SK-N-SH (cell line): ENCODE results near the gene TSPAN4. TPM values are rescaled to one million over a fixed set of nuclear protein-coding genes. Genes with fewer than 3 reads are reported as not detected.

Experiments
- CTCF ChIA-PET: fragments of 300-600, 350-600 bp; formaldehyde crosslinking; extraction: SDS; loops from one replicate; lab custom pipeline; 2021; lab: Yijun Ruan, JAX
- POLR2A ChIA-PET: fragments of 350-600 bp; sonication (Branson Sonifier 250); formaldehyde crosslinking; extraction: SDS; loops from one replicate; lab custom pipeline; 2020; ENCODE audit warnings: antibody characterized with exemption, inconsistent platforms; lab: Yijun Ruan, JAX
- DNase-seq: peaks from one replicate; pipeline ENCODE4 v3.0.0; 2012
- H2AFZ ChIP-seq: fragments of 200-600 bp; sonication (generic); 2 replicates; pipeline ENCODE4 v1.8.1; 2016; ENCODE audit warnings: antibody characterized with exemption, mild to moderate bottlenecking, low read depth
- H3F3A ChIP-seq: fragments of 200-600 bp; sonication (generic); replicated peaks from 2 replicates; pipeline ENCODE3; 2016; ENCODE audit warnings: antibody characterized with exemption, mild to moderate bottlenecking; ENCODE audit not compliant: insufficient read depth
- H3K27ac ChIP-seq, 2 experiments: fragments of 200-500 bp in 1 of 2; fragments of 200-600 bp in 1 of 2; sonication (Bioruptor generic) in 1 of 2; sonication (generic), shearing (Covaris generic) in 1 of 2; 2 replicates each; pipeline versions ENCODE4 v1.5.1 to v1.6.1; 2014 to 2016; ENCODE audit warnings: low read depth in 2 of 2, inconsistent platforms in 1 of 2, low read length in 1 of 2, mild to moderate bottlenecking in 1 of 2, mixed read lengths in 1 of 2
- H3K27me3 ChIP-seq: fragments of 200-600 bp; sonication (generic), shearing (Covaris generic); 2 replicates; pipeline ENCODE4 v1.6.1; 2016; ENCODE audit warnings: mixed run types; ENCODE audit not compliant: insufficient read depth
- H3K36me3 ChIP-seq, 2 experiments: fragments of 200-500 bp in 1 of 2; fragments of 200-600 bp in 1 of 2; sonication (Bioruptor generic) in 1 of 2; sonication (generic) in 1 of 2; replicated peaks in 1 of 2; 2 replicates each; pipeline versions ENCODE3 to v1.5.1; 2014 to 2016; ENCODE audit warnings: low read length in 1 of 2, mild to moderate bottlenecking in 1 of 2; ENCODE audit not compliant: insufficient read depth in 2 of 2, control insufficient read depth in 1 of 2
- H3K4me1 ChIP-seq, 2 experiments: fragments of 200-500 bp in 1 of 2; fragments of 200-600 bp in 1 of 2; sonication (Bioruptor generic) in 1 of 2; sonication (generic), shearing (Covaris generic) in 1 of 2; 2 replicates each; pipeline versions ENCODE4 v1.5.1 to v1.6.1; 2014 to 2016; ENCODE audit warnings: low read depth in 1 of 2, low read length in 1 of 2, mixed run types in 1 of 2; ENCODE audit not compliant: insufficient read depth in 2 of 2, control insufficient read depth in 1 of 2
- H3K4me2 ChIP-seq: fragments of 200-600 bp; sonication (generic), shearing (Covaris generic); 2 replicates; pipeline ENCODE4 v1.6.1; 2017; ENCODE audit warnings: mixed run types
- H3K4me3 ChIP-seq, 2 experiments: fragments of 200-500 bp in 1 of 2; fragments of 200-600 bp in 1 of 2; sonication (Bioruptor generic) in 1 of 2; sonication (generic), shearing (Covaris generic) in 1 of 2; 2 replicates each; pipeline versions ENCODE4 v1.5.1 to v1.8.1; 2014 to 2016; ENCODE audit warnings: low read depth in 2 of 2, inconsistent platforms in 1 of 2, low read length in 1 of 2, mild to moderate bottlenecking in 1 of 2, mixed read lengths in 1 of 2, moderate library complexity in 1 of 2
- H3K79me2 ChIP-seq: fragments of 200-600 bp; sonication (generic); 2 replicates; pipeline ENCODE4 v1.8.1; 2017; ENCODE audit warnings: mild to moderate bottlenecking; ENCODE audit not compliant: insufficient read depth
- H3K9ac ChIP-seq: fragments of 200-600 bp; sonication (generic); 2 replicates; pipeline ENCODE4 v1.6.1; 2017; ENCODE audit warnings: mixed run types
- H3K9me2 ChIP-seq: fragments of 200-600 bp; sonication (generic); 2 replicates; pipeline ENCODE4 v1.6.1; 2017; ENCODE audit warnings: mixed run types
- H3K9me3 ChIP-seq: fragments of 200-600 bp; sonication (generic); 2 replicates; pipeline ENCODE4 v1.6.1; 2017; ENCODE audit warnings: mixed run types, mild to moderate bottlenecking, moderate library complexity
- H4K20me1 ChIP-seq: fragments of 200-600 bp; sonication (generic); 2 replicates; pipeline ENCODE4 v1.6.1; 2017; ENCODE audit warnings: mild to moderate bottlenecking, mixed run types; ENCODE audit not compliant: insufficient read depth
- ELF1 ChIP-seq: IDR thresholded peaks from 2 replicates; pipeline ENCODE4 v1.4.0; 2012
- EP300 ChIP-seq, 2 experiments: IDR thresholded peaks; 2 replicates each; pipeline versions ENCODE4 v1.4.0 to v1.6.1; 2012; ENCODE audit warnings: borderline replicate concordance in 1 of 2, low read depth in 1 of 2, low read length in 1 of 2
- EZH2phosphoT487 ChIP-seq: fragments of 200-600 bp; sonication (generic); IDR thresholded peaks from 2 replicates; pipeline ENCODE4 v1.6.1; 2017; ENCODE audit warnings: low read depth, mixed run types, mild to moderate bottlenecking, antibody characterized with exemption, moderate library complexity, borderline replicate concordance
- GABPA ChIP-seq: IDR thresholded peaks from 2 replicates; pipeline ENCODE4 v1.4.0; 2012; ENCODE audit warnings: low read depth, mild to moderate bottlenecking
- GATA2 ChIP-seq: sonication (generic); formaldehyde crosslinking; IDR thresholded peaks from 2 replicates; pipeline ENCODE4 v1.5.0; 2020; ENCODE audit warnings: mild to moderate bottlenecking, missing genetic modification reagents
- MEF2A ChIP-seq: IDR thresholded peaks from 2 replicates; pipeline ENCODE4 v1.4.0; 2012; ENCODE audit warnings: low read depth, borderline replicate concordance
- MXI1 ChIP-seq: IDR thresholded peaks from 2 replicates; pipeline ENCODE4 v1.6.1; 2012; ENCODE audit warnings: mild to moderate bottlenecking, low read depth, low read length, improper control_type of control experiment
- NFIC ChIP-seq: IDR thresholded peaks from 2 replicates; pipeline ENCODE4 v1.4.0; 2012; ENCODE audit warnings: borderline replicate concordance
- NRF1 ChIP-seq: IDR thresholded peaks from 2 replicates; pipeline ENCODE4 v1.6.1; 2012; ENCODE audit warnings: low read depth, mild to moderate bottlenecking, low read length
- RAD21 ChIP-seq: IDR thresholded peaks from 2 replicates; pipeline ENCODE4 v1.6.1; 2012; ENCODE audit warnings: mild to moderate bottlenecking, low read length
- RCOR1 ChIP-seq: fragments of 150-350 bp; IDR thresholded peaks from 2 replicates; pipeline ENCODE4 v1.6.1; 2017; ENCODE audit warnings: antibody characterized with exemption, low read length
- SIN3A ChIP-seq: IDR thresholded peaks from 2 replicates; pipeline ENCODE4 v1.6.1; 2012; ENCODE audit warnings: low read depth, mild to moderate bottlenecking, low read length, moderate library complexity, borderline replicate concordance
- SMC3 ChIP-seq: IDR thresholded peaks from 2 replicates; pipeline ENCODE4 v1.6.1; 2012; ENCODE audit warnings: low read depth, low read length, improper control_type of control experiment
- TAF1 ChIP-seq: IDR thresholded peaks from 2 replicates; pipeline ENCODE4 v1.6.1; 2012; ENCODE audit warnings: low read depth, mild to moderate bottlenecking, low read length, moderate library complexity, borderline replicate concordance
- TCF12 ChIP-seq: IDR thresholded peaks from 2 replicates; pipeline ENCODE4 v1.4.0; 2012
- YY1 ChIP-seq: IDR thresholded peaks from 2 replicates; pipeline ENCODE4 v1.4.0; 2012; ENCODE audit warnings: low read depth, mild to moderate bottlenecking
- WGBS: methylation state at CpG from one replicate; pipeline ENCODE4 v1.1.6; 2017; ENCODE audit warnings: low lambda C conversion rate; 5-methylcytosine and 5-hydroxymethylcytosine counted together
- polyA plus RNA-seq, 3 experiments: library from polyadenylated mRNA; depleted of rRNA; stranded (reverse); fragments of >200 nt; gene quantifications; 2 replicates each; pipeline ENCODE4 v1.2.3, GENCODE V29; 2012
- TF ChIP-seq, protein P1 (sequence below): IDR thresholded peaks from 2 replicates; pipeline ENCODE4 v1.4.0; 2012; ENCODE audit warnings: low read depth, borderline replicate concordance
- TF ChIP-seq, protein P2 (sequence below): fragments of 150-350 bp; IDR thresholded peaks from 2 replicates; pipeline ENCODE4 v1.6.1; 2016; ENCODE audit warnings: mild to moderate bottlenecking, low read depth, low read length
- TF ChIP-seq, protein P3 (sequence below): fragments of 200-600 bp; sonication (generic); IDR thresholded peaks from 2 replicates; pipeline ENCODE4 v1.6.1; 2017; ENCODE audit warnings: antibody characterized with exemption, mild to moderate bottlenecking, moderate library complexity
- TF ChIP-seq, protein P4 (sequence below): fragments of 150-350 bp; IDR thresholded peaks from 2 replicates; pipeline ENCODE4 v1.6.1; 2017; ENCODE audit warnings: antibody characterized with exemption, low read length, low read depth, borderline replicate concordance
- TF ChIP-seq, protein P5 (sequence below): IDR thresholded peaks from 2 replicates; pipeline ENCODE4 v1.4.0; 2012; ENCODE audit warnings: low read depth
- TF ChIP-seq, protein P6 (sequence below): IDR thresholded peaks from 2 replicates; pipeline ENCODE4; 2012

TSPAN4 gene
- polyA plus RNA-seq, 1 of the 3 experiments (the other 2 are of a cell fraction) = 226 TPM

DNA sequence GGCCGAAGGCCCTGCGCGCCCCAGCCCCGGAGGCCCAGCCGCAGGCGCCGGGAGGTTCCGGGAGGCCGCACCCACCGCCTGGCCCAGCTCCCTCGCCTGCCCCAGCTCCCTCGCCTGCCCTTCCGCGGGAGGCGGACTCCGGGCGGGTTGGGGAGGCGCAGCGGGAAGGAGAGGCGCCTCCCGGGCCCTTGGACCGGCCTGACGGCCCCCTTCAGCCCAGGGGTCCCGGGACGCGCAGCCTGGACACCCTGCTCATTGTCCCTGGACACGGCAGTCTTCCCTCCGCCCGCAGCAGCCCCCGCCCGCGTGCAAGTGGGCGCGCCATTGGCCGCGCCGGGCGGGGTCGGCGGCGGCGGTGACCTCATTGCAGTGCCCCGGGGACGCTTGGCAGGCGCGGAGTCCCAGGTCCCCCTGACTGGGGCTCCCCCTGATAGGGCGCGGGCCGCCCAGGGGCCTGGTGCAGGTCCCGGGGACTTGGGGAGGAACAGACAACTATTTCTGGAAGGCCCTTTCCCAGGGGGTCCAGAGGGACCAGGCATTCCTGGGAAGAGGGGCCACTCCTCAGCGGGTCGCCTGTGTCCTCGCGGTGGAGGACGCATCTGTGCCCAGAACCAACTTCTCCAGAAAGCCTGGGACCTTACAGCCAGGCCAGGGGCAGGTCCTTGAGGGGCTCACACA lies 9.4 kb upstream of the TSPAN4 start (continued):
- TF ChIP-seq, protein P1, sequence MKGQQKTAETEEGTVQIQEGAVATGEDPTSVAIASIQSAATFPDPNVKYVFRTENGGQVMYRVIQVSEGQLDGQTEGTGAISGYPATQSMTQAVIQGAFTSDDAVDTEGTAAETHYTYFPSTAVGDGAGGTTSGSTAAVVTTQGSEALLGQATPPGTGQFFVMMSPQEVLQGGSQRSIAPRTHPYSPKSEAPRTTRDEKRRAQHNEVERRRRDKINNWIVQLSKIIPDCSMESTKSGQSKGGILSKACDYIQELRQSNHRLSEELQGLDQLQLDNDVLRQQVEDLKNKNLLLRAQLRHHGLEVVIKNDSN = no peak
- no peak for TF ChIP-seq GATA2 (CRISPR knock-in tag)
- no peak for TF ChIP-seq ELF1
- peak; percentile 16; the same call in 1 of the 2 replicates for TF ChIP-seq SIN3A
- TF ChIP-seq NRF1 = no peak
- TF ChIP-seq, protein P2, sequence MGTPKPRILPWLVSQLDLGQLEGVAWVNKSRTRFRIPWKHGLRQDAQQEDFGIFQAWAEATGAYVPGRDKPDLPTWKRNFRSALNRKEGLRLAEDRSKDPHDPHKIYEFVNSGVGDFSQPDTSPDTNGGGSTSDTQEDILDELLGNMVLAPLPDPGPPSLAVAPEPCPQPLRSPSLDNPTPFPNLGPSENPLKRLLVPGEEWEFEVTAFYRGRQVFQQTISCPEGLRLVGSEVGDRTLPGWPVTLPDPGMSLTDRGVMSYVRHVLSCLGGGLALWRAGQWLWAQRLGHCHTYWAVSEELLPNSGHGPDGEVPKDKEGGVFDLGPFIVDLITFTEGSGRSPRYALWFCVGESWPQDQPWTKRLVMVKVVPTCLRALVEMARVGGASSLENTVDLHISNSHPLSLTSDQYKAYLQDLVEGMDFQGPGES = no peak
- no peak for TF ChIP-seq GABPA
- TF ChIP-seq SMC3 = no peak
- TF ChIP-seq YY1 = no peak

DNA sequence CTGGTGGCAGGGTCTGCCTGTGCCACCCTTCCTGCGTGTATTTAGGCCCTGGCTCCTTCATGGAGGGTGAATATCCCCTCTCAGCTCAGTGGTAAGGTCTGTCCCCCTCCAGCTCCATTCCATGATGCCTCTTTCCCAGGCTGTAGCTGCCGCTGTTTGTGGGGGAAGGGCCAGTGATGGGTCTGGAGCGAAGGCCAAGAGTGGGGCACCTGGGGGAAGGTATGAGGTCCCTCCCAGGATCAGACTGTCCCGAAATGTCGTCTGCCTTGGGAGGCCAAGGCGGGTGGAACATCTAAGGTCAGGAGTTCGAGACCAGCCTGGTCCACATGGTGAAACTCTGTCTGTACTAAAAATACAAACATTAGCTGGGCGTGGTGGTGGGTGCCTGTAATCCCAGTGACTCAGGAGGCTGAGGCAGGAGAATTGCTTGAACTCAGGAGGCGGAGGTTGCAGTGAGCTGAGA lies 8.8 kb upstream of the TSPAN4 start:
- Histone ChIP-seq H3K36me3 (peaks cover 7 to 27% of the 10 kb centered on the region in 2 experiments), H2AFZ (no peak overlapping the region), H3K27me3 (no peaks in the 10 kb centered on the region), H3K4me1 (peaks cover 14 to 33% of the 10 kb centered on the region in 2 experiments; a peak in 2 of 4 replicates), H3K27ac (peak overlapping the region; percentile 88 to 91), H3K4me3 (peak overlapping the region; percentile 69 to 79), H3K9me2 (no peaks in the 10 kb centered on the region), H3K9me3 (no peaks in the 10 kb centered on the region), H3K9ac (peak overlapping the region; percentile 98), H3F3A (peaks cover 28% of the 10 kb centered on the region), H4K20me1 (peaks cover 42% of the 10 kb centered on the region), H3K4me2 (peak overlapping the region; percentile 92), H3K79me2 (peaks cover 72% of the 10 kb centered on the region)
- ChIA-PET POLR2A (interaction anchor here (0.6 to 3.0 kb wide), 4 partner anchors 9 to 163 kb away, joined by 3 to 15 read pairs (median 6); partner anchors contain the start of genes PNPLA2 and TSPAN4), CTCF (interaction anchor here (0.7 to 2.5 kb wide), 5 partner anchors 12 to 219 kb away, joined by 3 to 11 read pairs (median 4); no protein-coding TSS in a partner anchor)
- 29% methylated on average over 8 of the region's 9 CpGs for WGBS
- no peak for DNase-seq
- no peak for TF ChIP-seq MEF2A
- no peak for TF ChIP-seq TAF1
- no peak for TF ChIP-seq YY1
- TF ChIP-seq, protein P3, sequence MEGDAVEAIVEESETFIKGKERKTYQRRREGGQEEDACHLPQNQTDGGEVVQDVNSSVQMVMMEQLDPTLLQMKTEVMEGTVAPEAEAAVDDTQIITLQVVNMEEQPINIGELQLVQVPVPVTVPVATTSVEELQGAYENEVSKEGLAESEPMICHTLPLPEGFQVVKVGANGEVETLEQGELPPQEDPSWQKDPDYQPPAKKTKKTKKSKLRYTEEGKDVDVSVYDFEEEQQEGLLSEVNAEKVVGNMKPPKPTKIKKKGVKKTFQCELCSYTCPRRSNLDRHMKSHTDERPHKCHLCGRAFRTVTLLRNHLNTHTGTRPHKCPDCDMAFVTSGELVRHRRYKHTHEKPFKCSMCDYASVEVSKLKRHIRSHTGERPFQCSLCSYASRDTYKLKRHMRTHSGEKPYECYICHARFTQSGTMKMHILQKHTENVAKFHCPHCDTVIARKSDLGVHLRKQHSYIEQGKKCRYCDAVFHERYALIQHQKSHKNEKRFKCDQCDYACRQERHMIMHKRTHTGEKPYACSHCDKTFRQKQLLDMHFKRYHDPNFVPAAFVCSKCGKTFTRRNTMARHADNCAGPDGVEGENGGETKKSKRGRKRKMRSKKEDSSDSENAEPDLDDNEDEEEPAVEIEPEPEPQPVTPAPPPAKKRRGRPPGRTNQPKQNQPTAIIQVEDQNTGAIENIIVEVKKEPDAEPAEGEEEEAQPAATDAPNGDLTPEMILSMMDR = no peak
- no peak for TF ChIP-seq TCF12
- no peak for TF ChIP-seq SIN3A
- TF ChIP-seq, protein P4, sequence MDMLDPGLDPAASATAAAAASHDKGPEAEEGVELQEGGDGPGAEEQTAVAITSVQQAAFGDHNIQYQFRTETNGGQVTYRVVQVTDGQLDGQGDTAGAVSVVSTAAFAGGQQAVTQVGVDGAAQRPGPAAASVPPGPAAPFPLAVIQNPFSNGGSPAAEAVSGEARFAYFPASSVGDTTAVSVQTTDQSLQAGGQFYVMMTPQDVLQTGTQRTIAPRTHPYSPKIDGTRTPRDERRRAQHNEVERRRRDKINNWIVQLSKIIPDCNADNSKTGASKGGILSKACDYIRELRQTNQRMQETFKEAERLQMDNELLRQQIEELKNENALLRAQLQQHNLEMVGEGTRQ = no peak
- TF ChIP-seq EZH2phosphoT487 = no peak
- TF ChIP-seq NFIC = no peak
- no peak for TF ChIP-seq MXI1
- TF ChIP-seq, protein P5, sequence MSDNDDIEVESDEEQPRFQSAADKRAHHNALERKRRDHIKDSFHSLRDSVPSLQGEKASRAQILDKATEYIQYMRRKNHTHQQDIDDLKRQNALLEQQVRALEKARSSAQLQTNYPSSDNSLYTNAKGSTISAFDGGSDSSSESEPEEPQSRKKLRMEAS = no peak
- TF ChIP-seq GABPA = no peak
- no peak for TF ChIP-seq GATA2 (CRISPR knock-in tag)
- no peak for TF ChIP-seq EP300 (IDR thresholded peaks at IDR 0.05; ENCODE audit: borderline replicate concordance in 1 of 2, low read depth in 1 of 2, low read length in 1 of 2)
- TF ChIP-seq, protein P6, sequence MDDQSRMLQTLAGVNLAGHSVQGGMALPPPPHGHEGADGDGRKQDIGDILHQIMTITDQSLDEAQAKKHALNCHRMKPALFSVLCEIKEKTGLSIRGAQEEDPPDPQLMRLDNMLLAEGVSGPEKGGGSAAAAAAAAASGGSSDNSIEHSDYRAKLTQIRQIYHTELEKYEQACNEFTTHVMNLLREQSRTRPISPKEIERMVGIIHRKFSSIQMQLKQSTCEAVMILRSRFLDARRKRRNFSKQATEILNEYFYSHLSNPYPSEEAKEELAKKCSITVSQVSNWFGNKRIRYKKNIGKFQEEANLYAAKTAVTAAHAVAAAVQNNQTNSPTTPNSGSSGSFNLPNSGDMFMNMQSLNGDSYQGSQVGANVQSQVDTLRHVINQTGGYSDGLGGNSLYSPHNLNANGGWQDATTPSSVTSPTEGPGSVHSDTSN = no peak
- no peak for TF ChIP-seq RAD21
- no peak for TF ChIP-seq RCOR1
- TF ChIP-seq ELF1 = no peak
